Measurements from ENCODE around the gene CDKAL1. TPM values are rescaled to one million over a fixed set of nuclear protein-coding genes. Genes with fewer than 3 reads are reported as not detected.

CDKAL1 gene
- total and polyA plus RNA-seq, 10 of the 15 experiments (the other 5 are each of a cell fraction or from before 2014, with no cell fraction given) = 10.7 to 26.9 (median 17.3) TPM

DNA sequence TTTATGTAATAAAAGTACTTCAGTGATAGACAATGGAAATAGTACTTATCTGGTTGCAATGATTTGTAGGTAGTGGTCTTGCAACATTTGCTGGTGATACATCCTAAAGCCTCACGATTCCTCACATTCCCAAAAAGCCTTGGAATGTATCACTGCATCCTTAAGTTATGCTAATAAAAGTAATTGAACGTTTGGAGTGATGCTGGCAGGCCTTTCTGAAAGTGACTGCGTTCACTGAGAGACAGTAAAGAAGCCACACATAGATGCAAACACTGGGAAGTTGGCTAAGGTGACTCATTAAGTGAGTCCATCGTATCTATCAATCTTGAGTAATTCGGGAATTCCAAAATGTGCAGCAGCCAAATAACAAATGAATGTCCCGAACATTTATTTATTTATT, 615.2 kb downstream of the CDKAL1 start:
- TF ChIP-seq RB1 (IDR thresholded peaks at IDR 0.05; ENCODE audit: borderline replicate concordance) (no peak), SMAD5 (IDR thresholded peaks at IDR 0.05; ENCODE audit: low read depth) (no peak), NKRF (conservative IDR thresholded peaks at IDR 0.05) (no peak), SUPT20H (IDR thresholded peaks at IDR 0.05; ENCODE audit: borderline replicate concordance, control insufficient read depth, low read depth, low read length) (no peak), ZNF274 (IDR thresholded peaks at IDR 0.05; ENCODE audit: insufficient read depth, insufficient read length) (no peak), KLF5 (IDR thresholded peaks at IDR 0.05; ENCODE audit: partially characterized antibody) (no peak), ZNF207 (IDR thresholded peaks at IDR 0.05; ENCODE audit: borderline replicate concordance) (no peak), POLR2AphosphoS2 (IDR thresholded peaks at IDR 0.05; ENCODE audit: low read depth, low read length) (no peak), SMARCA5 (IDR thresholded peaks at IDR 0.05) (no peak), SKIL (IDR thresholded peaks at IDR 0.05; ENCODE audit: low read depth, poor library complexity, severe bottlenecking) (no peak), SMAD1 (IDR thresholded peaks at IDR 0.05; ENCODE audit: low read depth, partially characterized antibody) (no peak), E2F8 (IDR thresholded peaks at IDR 0.05; ENCODE audit: low read depth, partially characterized antibody) (no peak), CHD1 (IDR thresholded peaks at IDR 0.05; ENCODE audit: low read depth, low read length) (no peak), NFYA (IDR thresholded peaks at IDR 0.05; ENCODE audit: borderline replicate concordance, low read depth, low read length) (no peak), ZNF217 (IDR thresholded peaks at IDR 0.05) (no peak), SRF (IDR thresholded peaks at IDR 0.05; ENCODE audit: low read depth in 2 of 2, low read length in 2 of 2) (no peak)
- TF ChIP-seq, protein P1, sequence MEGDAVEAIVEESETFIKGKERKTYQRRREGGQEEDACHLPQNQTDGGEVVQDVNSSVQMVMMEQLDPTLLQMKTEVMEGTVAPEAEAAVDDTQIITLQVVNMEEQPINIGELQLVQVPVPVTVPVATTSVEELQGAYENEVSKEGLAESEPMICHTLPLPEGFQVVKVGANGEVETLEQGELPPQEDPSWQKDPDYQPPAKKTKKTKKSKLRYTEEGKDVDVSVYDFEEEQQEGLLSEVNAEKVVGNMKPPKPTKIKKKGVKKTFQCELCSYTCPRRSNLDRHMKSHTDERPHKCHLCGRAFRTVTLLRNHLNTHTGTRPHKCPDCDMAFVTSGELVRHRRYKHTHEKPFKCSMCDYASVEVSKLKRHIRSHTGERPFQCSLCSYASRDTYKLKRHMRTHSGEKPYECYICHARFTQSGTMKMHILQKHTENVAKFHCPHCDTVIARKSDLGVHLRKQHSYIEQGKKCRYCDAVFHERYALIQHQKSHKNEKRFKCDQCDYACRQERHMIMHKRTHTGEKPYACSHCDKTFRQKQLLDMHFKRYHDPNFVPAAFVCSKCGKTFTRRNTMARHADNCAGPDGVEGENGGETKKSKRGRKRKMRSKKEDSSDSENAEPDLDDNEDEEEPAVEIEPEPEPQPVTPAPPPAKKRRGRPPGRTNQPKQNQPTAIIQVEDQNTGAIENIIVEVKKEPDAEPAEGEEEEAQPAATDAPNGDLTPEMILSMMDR (IDR thresholded peaks at IDR 0.05 in 2 of 3, conservative IDR thresholded peaks at IDR 0.05 in 1 of 3; ENCODE audit: control insufficient read depth in 2 of 3, extremely low read depth in 1 of 3, insufficient read depth in 1 of 3, low read depth in 3 of 3, low read length in 3 of 3) = no peak
- no peak overlapping the region for H3K9ac ChIP-seq (ENCODE audit: control insufficient read depth, insufficient read depth, low read length)
- H3K9me3 ChIP-seq (replicated peaks; ENCODE audit: control insufficient read depth, insufficient read depth, low read length) = no peaks in the 10 kb centered on the region
- H3K27me3 ChIP-seq (replicated peaks in 1 of 2; ENCODE audit: control insufficient read depth in 2 of 2, insufficient read depth in 2 of 2, low read length in 1 of 2) = no peaks in the 10 kb centered on the region
- no peaks in the 10 kb centered on the region for H4K20me1 ChIP-seq (ENCODE audit: control insufficient read depth, insufficient read depth)
- intact Hi-C loops (cut with micrococcal nuclease; ENCODE audit: unreplicated experiment) = no loop called here
- no peaks in the 10 kb centered on the region for H3K79me2 ChIP-seq (ENCODE audit: control insufficient read depth, insufficient read depth, low read length)
- DNase-seq (ENCODE audit: low read depth, low spot score) (no peak), ATAC-seq (no peak), FAIRE-seq (no peak)
- SMC1A ChIA-PET (ENCODE audit: uncharacterized antibody, unreplicated experiment) = no interaction called here
- POLR2A ChIA-PET = no interaction called here
- no peaks in the 10 kb centered on the region for H3K4me1 ChIP-seq (ENCODE audit: control insufficient read depth, insufficient read depth, low read length)
- RAD21 ChIA-PET (ENCODE audit: unreplicated experiment) = no interaction called here
- no peak overlapping the region for H2AFZ ChIP-seq (ENCODE audit: control insufficient read depth, low read depth, low read length)
- H3K27ac ChIP-seq (ENCODE audit: control insufficient read depth, insufficient read depth) = no peak overlapping the region
- in situ Hi-C loops (cut with MboI) = no loop called here
- CTCF ChIA-PET = no interaction called here
- WGBS (ENCODE audit: insufficient coverage, insufficient replicate concordance, low lambda C conversion rate, missing lambda C conversion rate) = 89% methylated on average over 6 of the region's 6 CpGs
- BruUV-seq (replicated peaks) = no TSS peak
- H3K4me2 ChIP-seq (ENCODE audit: control insufficient read depth, insufficient read depth) = no peak overlapping the region
- H3K4me3 ChIP-seq = no peak overlapping the region
- H3K36me3 ChIP-seq (ENCODE audit: control insufficient read depth in 2 of 2, insufficient read depth in 2 of 2, low read length in 1 of 2) = no peaks in the 10 kb centered on the region
